ENCODE results near the gene CES2.

CES2 gene

GRCh38 chr16:66946541-66946940 lies 11.2 kb downstream of the CES2 start:
- no peak for TF ChIP-seq CTCF (conservative IDR thresholded peaks at IDR 0.05; ENCODE audit: low read depth, low read length)
- H3K4me2 ChIP-seq = no peak overlapping the region
- H3K4me3 ChIP-seq (IDR thresholded peaks at IDR 0.05; ENCODE audit: insufficient read depth, low read depth, low read length) = no peak overlapping the region
- no peaks in the 10 kb centered on the region for H3K79me2 ChIP-seq (ENCODE audit: insufficient read depth, low read depth)
- no peaks in the 10 kb centered on the region for H4K20me1 ChIP-seq (ENCODE audit: insufficient read depth)
- H3K4me1 ChIP-seq (ENCODE audit: low read depth, poor library complexity, severe bottlenecking) = peaks cover 3% of the 10 kb centered on the region
- H3K27ac ChIP-seq = no peak overlapping the region
- no peaks in the 10 kb centered on the region for H3K27me3 ChIP-seq (ENCODE audit: insufficient read depth, low read depth)
- no peak overlapping the region for H3K9ac ChIP-seq
- no peak overlapping the region for H2AFZ ChIP-seq (ENCODE audit: low read depth)
- no peaks in the 10 kb centered on the region for H3K36me3 ChIP-seq (ENCODE audit: insufficient read depth)

- Histone ChIP-seq H3K27me3 (ENCODE audit: insufficient read depth, low read depth) (no peaks in the 10 kb centered on the region), H3K4me2 (no peak overlapping the region), H3K27ac (no peak overlapping the region), H3K36me3 (ENCODE audit: insufficient read depth) (no peaks in the 10 kb centered on the region), H3K4me3 (IDR thresholded peaks at IDR 0.05; ENCODE audit: insufficient read depth, low read depth, low read length) (no peak overlapping the region), H3K4me1 (ENCODE audit: low read depth, poor library complexity, severe bottlenecking) (peaks cover 3% of the 10 kb centered on the region), H3K9ac (no peak overlapping the region), H3K79me2 (ENCODE audit: insufficient read depth, low read depth) (no peaks in the 10 kb centered on the region), H2AFZ (ENCODE audit: low read depth) (no peak overlapping the region), H4K20me1 (ENCODE audit: insufficient read depth) (no peaks in the 10 kb centered on the region)
- TF ChIP-seq CTCF (conservative IDR thresholded peaks at IDR 0.05; ENCODE audit: low read depth, low read length) = no peak
Observed at GRCh38 chr16:66946974-66947301, 11.6 kb downstream of the CES2 start.

- no peaks in the 10 kb centered on the region for H3K27me3 ChIP-seq (ENCODE audit: insufficient read depth, low read depth)
- H3K27ac ChIP-seq = no peak overlapping the region
- H4K20me1 ChIP-seq (ENCODE audit: insufficient read depth) = no peaks in the 10 kb centered on the region
- no peak overlapping the region for H3K9ac ChIP-seq
- peak; percentile 92 for TF ChIP-seq CTCF (conservative IDR thresholded peaks at IDR 0.05; ENCODE audit: low read depth, low read length)
- H3K4me3 ChIP-seq (IDR thresholded peaks at IDR 0.05; ENCODE audit: insufficient read depth, low read depth, low read length) = no peak overlapping the region
- no peaks in the 10 kb centered on the region for H3K79me2 ChIP-seq (ENCODE audit: insufficient read depth, low read depth)
- no peaks in the 10 kb centered on the region for H3K36me3 ChIP-seq (ENCODE audit: insufficient read depth)
- H2AFZ ChIP-seq (ENCODE audit: low read depth) = peak overlapping the region; percentile 88
- H3K4me2 ChIP-seq = peak overlapping the region; percentile 71
- peaks cover 3% of the 10 kb centered on the region for H3K4me1 ChIP-seq (ENCODE audit: low read depth, poor library complexity, severe bottlenecking)
Observed at GRCh38 chr16:66947302-66948065, 12.2 kb downstream of the CES2 start.

GRCh38 chr16:66948134-66948836 lies 13.0 kb downstream of the CES2 start:
- H3K4me1 ChIP-seq (ENCODE audit: low read depth, poor library complexity, severe bottlenecking) = peaks cover 3% of the 10 kb centered on the region
- H3K79me2 ChIP-seq (ENCODE audit: insufficient read depth, low read depth) = no peaks in the 10 kb centered on the region
- H3K27me3 ChIP-seq (ENCODE audit: insufficient read depth, low read depth) = no peaks in the 10 kb centered on the region
- H3K4me3 ChIP-seq (IDR thresholded peaks at IDR 0.05; ENCODE audit: insufficient read depth, low read depth, low read length) = no peak overlapping the region
- H3K9ac ChIP-seq = no peak overlapping the region
- peak overlapping the region; percentile 71 for H3K4me2 ChIP-seq
- no peak for TF ChIP-seq CTCF (conservative IDR thresholded peaks at IDR 0.05; ENCODE audit: low read depth, low read length)
- no peaks in the 10 kb centered on the region for H3K36me3 ChIP-seq (ENCODE audit: insufficient read depth)
- H2AFZ ChIP-seq (ENCODE audit: low read depth) = peak overlapping the region; percentile 88
- H3K27ac ChIP-seq = no peak overlapping the region
- H4K20me1 ChIP-seq (ENCODE audit: insufficient read depth) = no peaks in the 10 kb centered on the region

Measured in KMS-11 (cell line).